COR-L47 (cell line): ENCODE data around the gene CHST7.

Experiments used
- DNase-seq: peaks from one replicate; lab custom pipeline; 2025; lab: John Stamatoyannopoulos, UW

The CHST7 gene

GRCh38 chrX:46607916-46608315 is 34.4 kb downstream of the CHST7 start:
- no peak for DNase-seq

GRCh38 chrX:46610070-46610658 is 36.6 kb downstream of the CHST7 start:
- no peak for DNase-seq

- no peak for DNase-seq
These were observed 38.2 kb downstream of the CHST7 start for GRCh38 chrX:46611658-46612362.

GRCh38 chrX:46617906-46618305 is 44.3 kb downstream of the CHST7 start:
- DNase-seq = no peak

- DNase-seq = no peak
These were observed 45.4 kb downstream of the CHST7 start for GRCh38 chrX:46618947-46619346.

GRCh38 chrX:46620505-46620904 is 46.9 kb downstream of the CHST7 start:
- DNase-seq = no peak

- DNase-seq = no peak
These were observed 48.0 kb downstream of the CHST7 start for GRCh38 chrX:46621572-46621971.

- peak; percentile 10 for DNase-seq
These were observed 50.7 kb downstream of the CHST7 start for GRCh38 chrX:46624090-46624786.

- no peak for DNase-seq
These were observed 53.0 kb downstream of the CHST7 start for GRCh38 chrX:46626566-46626965.

GRCh38 chrX:46627062-46627461 is 53.5 kb downstream of the CHST7 start:
- DNase-seq = no peak

- no peak for DNase-seq
These were observed 54.3 kb downstream of the CHST7 start for GRCh38 chrX:46627711-46628419.

GRCh38 chrX:46628460-46629371 is 55.2 kb downstream of the CHST7 start:
- DNase-seq = no peak

GRCh38 chrX:46630141-46630540 is 56.6 kb downstream of the CHST7 start:
- DNase-seq = no peak

GRCh38 chrX:46634577-46634976 is 61.0 kb downstream of the CHST7 start:
- no peak for DNase-seq

- no peak for DNase-seq
These were observed 61.6 kb downstream of the CHST7 start for GRCh38 chrX:46635186-46635585.

GRCh38 chrX:46636223-46636622 is 62.7 kb downstream of the CHST7 start:
- no peak for DNase-seq

GRCh38 chrX:46637938-46638337 is 64.4 kb downstream of the CHST7 start:
- DNase-seq = no peak

GRCh38 chrX:46642145-46642544 is 68.6 kb downstream of the CHST7 start:
- DNase-seq = peak; percentile 38

- no peak for DNase-seq
These were observed 70.1 kb downstream of the CHST7 start for GRCh38 chrX:46643636-46644035.

GRCh38 chrX:46645614-46646013 is 72.0 kb downstream of the CHST7 start:
- DNase-seq = no peak

- DNase-seq = no peak
These were observed 73.7 kb downstream of the CHST7 start for GRCh38 chrX:46647251-46647650.
